SW 1271 (cell line): Measurements from ENCODE around the gene CDH1.

Source experiments
- DNase-seq, 2 experiments: peaks; one replicate each; lab custom pipeline; 2025; lab: John Stamatoyannopoulos, UW

The CDH1 gene

GRCh38 chr16:68857479-68857878 lies 120.4 kb downstream of the CDH1 start:
- DNase-seq = no peak

- DNase-seq = no peak
Measured at GRCh38 chr16:68859828-68860227, 122.7 kb downstream of the CDH1 start.

GRCh38 chr16:68860978-68861892 lies 124.1 kb downstream of the CDH1 start:
- no peak for DNase-seq

DNA sequence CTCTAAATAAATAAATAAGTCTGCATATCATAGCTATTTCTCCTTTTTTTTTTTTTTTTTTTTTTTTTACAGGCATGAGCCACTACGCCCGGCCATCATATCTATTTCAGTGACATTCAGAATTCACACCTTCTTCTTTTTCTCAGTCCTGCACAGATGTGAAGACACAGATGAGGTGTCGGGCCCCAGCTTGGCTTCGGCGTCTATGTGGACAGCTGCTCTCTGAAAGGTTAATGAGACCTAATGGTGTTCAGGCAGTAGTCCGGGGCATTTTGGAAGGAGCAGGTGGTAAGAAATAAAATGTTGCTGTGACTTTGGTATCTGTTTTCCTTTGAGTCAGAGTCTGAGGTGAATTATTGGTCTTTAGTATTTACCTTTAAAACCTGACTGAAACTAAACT lies 129.8 kb downstream of the CDH1 start:
- no peak for DNase-seq

DNA sequence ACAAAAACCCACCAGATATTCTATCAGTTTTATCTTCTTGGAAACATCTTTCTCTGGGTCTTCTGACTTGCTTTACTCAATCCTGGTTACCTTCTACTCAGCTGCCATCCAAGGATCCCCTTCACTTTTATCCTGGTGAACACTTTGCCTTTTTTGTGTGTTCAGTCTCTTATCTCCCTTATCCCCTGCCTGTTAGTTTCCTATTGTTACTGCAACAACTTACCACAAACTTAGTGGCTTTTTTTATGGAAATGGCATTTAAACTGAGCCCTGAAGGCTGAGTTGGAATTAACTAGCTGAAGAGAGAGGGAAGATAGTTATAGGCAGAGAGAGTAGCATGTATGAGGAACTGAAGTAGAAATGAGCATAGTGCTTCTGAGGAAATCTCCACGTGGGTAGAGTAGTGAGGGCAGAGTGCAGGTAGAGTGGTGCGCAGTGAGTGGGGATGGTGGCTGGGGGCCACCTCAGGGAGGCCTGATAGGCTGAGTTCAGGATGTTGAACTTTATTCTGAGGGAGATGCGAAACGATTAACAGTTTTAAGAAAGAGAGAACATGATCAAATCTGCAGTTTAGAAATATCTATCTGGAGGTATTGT lies 132.5 kb downstream of the CDH1 start:
- no peak for DNase-seq

GRCh38 chr16:68873635-68874471 lies 136.8 kb downstream of the CDH1 start:
- no peak for DNase-seq

GRCh38 chr16:68875871-68876270 lies 138.8 kb downstream of the CDH1 start:
- no peak for DNase-seq

- no peak for DNase-seq
Measured at GRCh38 chr16:68883685-68884084, 146.6 kb downstream of the CDH1 start.

- DNase-seq = no peak
Measured at GRCh38 chr16:68884401-68884800, 147.3 kb downstream of the CDH1 start.
